Measurements from ENCODE around the gene SDC4. TPM values are rescaled to one million over a fixed set of nuclear protein-coding genes. Genes with fewer than 3 reads are reported as not detected.

The SDC4 gene
- total RNA-seq, 1 experiment from 2014 or later = 100 TPM

DNA sequence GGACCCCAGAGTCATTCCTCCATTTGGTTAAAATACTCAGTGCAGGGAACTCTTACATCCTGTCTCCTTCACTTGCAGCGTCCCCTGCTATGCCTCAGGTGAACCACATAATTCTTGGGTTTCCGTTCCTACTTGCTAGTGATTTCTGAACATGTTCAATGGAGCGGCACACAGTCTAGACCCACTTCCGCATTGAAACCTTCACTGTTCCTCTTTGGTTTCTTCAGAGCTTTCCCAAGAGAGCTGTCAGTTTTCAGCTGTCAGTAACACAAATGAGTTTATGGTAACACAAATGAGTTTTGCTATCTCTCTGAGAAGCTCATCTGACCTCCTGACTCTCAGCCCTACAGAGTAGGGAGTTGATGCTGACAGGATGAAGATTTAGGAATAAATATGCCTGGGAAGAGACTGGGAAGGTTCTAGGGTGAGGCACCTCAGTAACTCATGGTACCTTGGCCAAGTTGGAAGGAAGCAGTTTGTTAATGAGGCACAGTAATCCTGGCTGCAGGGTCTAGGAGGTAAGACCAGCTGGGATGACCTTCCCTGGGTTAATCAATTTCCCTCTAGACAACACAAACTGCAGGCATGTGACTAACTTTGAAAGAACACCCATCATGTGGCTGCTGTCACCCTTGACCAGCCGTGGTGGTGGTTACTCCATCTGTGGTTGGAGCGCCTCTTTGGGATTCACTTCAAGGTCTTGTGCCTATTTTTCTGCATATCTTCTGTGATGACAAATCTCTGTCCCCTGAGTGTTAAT, 20.2 kb upstream of the SDC4 start:
- no TSS peak for BruUV-seq (replicated peaks)
- no peak for TF ChIP-seq CEBPB (IDR thresholded peaks at IDR 0.05; ENCODE audit: low read depth)
- TF ChIP-seq RAD21 (IDR thresholded peaks at IDR 0.05; ENCODE audit: low read depth) = no peak
- TF ChIP-seq CTCF (IDR thresholded peaks at IDR 0.05 in 2 of 3, conservative IDR thresholded peaks at IDR 0.05 in 1 of 3; ENCODE audit: borderline replicate concordance in 1 of 3, insufficient read depth in 1 of 3, low read depth in 2 of 3, low read length in 2 of 3) = no peak

GRCh38 chr20:45367126-45367525, 18.9 kb upstream of the SDC4 start:
- CTCF ChIA-PET = interaction anchor here (0.8 kb wide), 1 partner anchor 215 kb away, joined by 3 read pairs; no protein-coding TSS in a partner anchor
- TF ChIP-seq ZFX (IDR thresholded peaks at IDR 0.05) (no peak), EZH2 (IDR thresholded peaks at IDR 0.05) (no peak), CBX3 (IDR thresholded peaks at IDR 0.05; ENCODE audit: low read depth) (no peak), MAX (IDR thresholded peaks at IDR 0.05) (no peak), EZH2phosphoT487 (IDR thresholded peaks at IDR 0.05; ENCODE audit: borderline replicate concordance) (no peak), EGR1 (IDR thresholded peaks at IDR 0.05; ENCODE audit: low read depth) (no peak), ELF1 (IDR thresholded peaks at IDR 0.05; ENCODE audit: borderline replicate concordance, low read depth) (no peak), ZBTB33 (IDR thresholded peaks at IDR 0.05; ENCODE audit: extremely low read depth, insufficient replicate concordance, low read length) (no peak), YY1 (IDR thresholded peaks at IDR 0.05; ENCODE audit: extremely low read depth, insufficient replicate concordance, low read depth, low read length) (no peak), ZNF274 (IDR thresholded peaks at IDR 0.05; ENCODE audit: low read depth, low read length) (no peak), SIN3A (IDR thresholded peaks at IDR 0.05; ENCODE audit: low read depth) (no peak)
- TF ChIP-seq, protein P1, sequence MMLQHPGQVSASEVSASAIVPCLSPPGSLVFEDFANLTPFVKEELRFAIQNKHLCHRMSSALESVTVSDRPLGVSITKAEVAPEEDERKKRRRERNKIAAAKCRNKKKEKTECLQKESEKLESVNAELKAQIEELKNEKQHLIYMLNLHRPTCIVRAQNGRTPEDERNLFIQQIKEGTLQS (IDR thresholded peaks at IDR 0.05) = no peak

More for the DNA sequence above, 20.2 kb upstream of the SDC4 start:
- Histone ChIP-seq H3K9ac (ENCODE audit: low read length) (no peak overlapping the region), H3K4me2 (ENCODE audit: low read length) (no peak overlapping the region), H3K36me3 (ENCODE audit: control insufficient read depth in 1 of 2, insufficient read depth in 2 of 2, low read length in 2 of 2) (peaks cover 12 to 25% of the 10 kb centered on the region in 2 experiments; a peak in 3 of 4 replicates), H3K9me2 (ENCODE audit: insufficient read depth) (no peaks in the 10 kb centered on the region), H3K4me3 (replicated peaks in 1 of 2; ENCODE audit: low read depth in 1 of 2, low read length in 2 of 2) (no peak overlapping the region), H3K9me3 (ENCODE audit: control insufficient read depth in 1 of 2, insufficient read depth in 1 of 2, low read depth in 1 of 2, low read length in 2 of 2) (no peaks in the 10 kb centered on the region), H3K4me1 (ENCODE audit: control insufficient read depth in 1 of 2, insufficient read depth in 2 of 2, low read length in 2 of 2) (peaks cover 5 to 13% of the 10 kb centered on the region in 2 experiments), H3K27me3 (ENCODE audit: insufficient read depth, low read length) (no peaks in the 10 kb centered on the region), H3K27ac (ENCODE audit: low read depth, low read length) (no peak overlapping the region), H2AFZ (ENCODE audit: low read depth, low read length, poor library complexity, severe bottlenecking) (no peak overlapping the region), H3K79me2 (ENCODE audit: insufficient read depth, low read length) (peaks cover 24% of the 10 kb centered on the region), H4K20me1 (ENCODE audit: insufficient read depth) (no peaks in the 10 kb centered on the region)
- intact Hi-C loops (cut with micrococcal nuclease) = no loop called here
- RAD21 ChIA-PET (ENCODE audit: low non-redundant PET in 1 of 2, low total read pairs in 2 of 2, uncharacterized antibody in 2 of 2, unreplicated experiment in 2 of 2) = no interaction called here
- CTCF ChIA-PET = interaction anchor here (1.2 to 8.3 kb wide), 2 partner anchors 45 to 68 kb away, joined by 3 to 61 read pairs; no protein-coding TSS in a partner anchor
- no peak for ATAC-seq
- POLR2A ChIA-PET = interaction anchor here (1.1 to 1.2 kb wide), 2 partner anchors 25 to 47 kb away, joined by 3 read pairs; partner anchors contain the start of gene PIGT
- DNase-seq (ENCODE audit: low read depth, low spot score) = no peak

More at GRCh38 chr20:45367126-45367525, 18.9 kb upstream of the SDC4 start:
- Histone ChIP-seq H3K9me2 (ENCODE audit: insufficient read depth) (no peaks in the 10 kb centered on the region), H3K79me2 (ENCODE audit: insufficient read depth, low read length) (peaks cover 25% of the 10 kb centered on the region), H3K27me3 (ENCODE audit: insufficient read depth, low read length) (no peaks in the 10 kb centered on the region), H3K4me2 (ENCODE audit: low read length) (no peak overlapping the region), H3K27ac (ENCODE audit: low read depth, low read length) (no peak overlapping the region), H2AFZ (ENCODE audit: low read depth, low read length, poor library complexity, severe bottlenecking) (no peak overlapping the region), H3K36me3 (ENCODE audit: control insufficient read depth in 1 of 2, insufficient read depth in 2 of 2, low read length in 2 of 2) (peaks cover 12 to 25% of the 10 kb centered on the region in 2 experiments; a peak in 3 of 4 replicates), H3K4me3 (replicated peaks in 1 of 2; ENCODE audit: low read depth in 1 of 2, low read length in 2 of 2) (no peak overlapping the region), H3K9ac (ENCODE audit: low read length) (no peak overlapping the region), H4K20me1 (ENCODE audit: insufficient read depth) (no peaks in the 10 kb centered on the region), H3K4me1 (ENCODE audit: control insufficient read depth in 1 of 2, insufficient read depth in 2 of 2, low read length in 2 of 2) (peaks cover 5 to 12% of the 10 kb centered on the region in 2 experiments; a peak in 3 of 4 replicates), H3K9me3 (ENCODE audit: control insufficient read depth in 1 of 2, insufficient read depth in 1 of 2, low read depth in 1 of 2, low read length in 2 of 2) (no peaks in the 10 kb centered on the region)
- POLR2A ChIA-PET = no interaction called here
- ATAC-seq (no peak), DNase-seq (ENCODE audit: low read depth, low spot score) (no peak)
- BruUV-seq (replicated peaks) = no TSS peak
- RAD21 ChIA-PET (ENCODE audit: low non-redundant PET in 1 of 2, low total read pairs in 2 of 2, uncharacterized antibody in 2 of 2, unreplicated experiment in 2 of 2) = no interaction called here
- intact Hi-C loops (cut with micrococcal nuclease) = no loop called here

Data from HCT116 (cell line).